Measurements from ENCODE around the gene IFNA5. TPM values are rescaled to one million over a fixed set of nuclear protein-coding genes. Genes with fewer than 3 reads are reported as not detected.

The IFNA5 gene
- polyA plus RNA-seq, 3 donors, result not detected

- H2AFZ ChIP-seq (ENCODE audit: insufficient read depth, low read depth, low read length, poor library complexity, severe bottlenecking), result no peak overlapping the region
- WGBS (ENCODE audit: insufficient coverage), result 26% methylated on average over 3 of the region's 8 CpGs
Observed at GRCh38 chr9:21316032-21316842, 11.1 kb upstream of the IFNA5 start.

DNA sequence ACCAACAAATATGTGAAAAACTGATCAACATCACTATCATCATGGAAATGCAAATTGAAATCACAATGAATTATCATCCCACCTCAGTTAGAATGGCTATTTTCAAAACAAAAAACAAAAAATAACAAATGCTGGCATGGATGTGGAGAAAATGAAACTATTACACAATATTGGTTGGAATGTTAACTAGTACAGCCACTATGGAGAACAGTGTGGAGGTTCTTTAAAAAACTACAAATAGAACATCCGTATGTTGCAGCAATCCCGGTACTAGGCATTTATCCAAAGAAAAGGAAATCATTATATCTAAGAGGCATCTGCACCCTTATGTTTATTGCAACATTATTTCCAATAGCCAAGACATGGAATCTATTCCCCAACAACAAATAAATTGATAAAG, 9.0 kb upstream of the IFNA5 start:
- DNase-seq, result no peak
- no peaks in the 10 kb centered on the region for H4K20me1 ChIP-seq (ENCODE audit: insufficient read depth, low read length)
- no CpG with 5 or more reads among the region's 2 CpGs for WGBS (ENCODE audit: insufficient coverage)
- no peaks in the 10 kb centered on the region for H3K4me1 ChIP-seq (ENCODE audit: control insufficient read depth in 1 of 2, insufficient read depth in 2 of 2, low read length in 2 of 2)
- peaks cover 0 to 7% of the 10 kb centered on the region in 2 donors for H3K27me3 ChIP-seq (ENCODE audit: control insufficient read depth in 2 of 2, insufficient read depth in 2 of 2, low read length in 2 of 2)
- intact Hi-C loops (cut with micrococcal nuclease), result no loop called here
- H3K9me3 ChIP-seq (replicated peaks in 1 of 2; ENCODE audit: control insufficient read depth in 1 of 2, insufficient read depth in 1 of 2, low read length in 2 of 2), result no peaks in the 10 kb centered on the region
- H3K9ac ChIP-seq (ENCODE audit: insufficient read depth, low read length, poor library complexity, severe bottlenecking), result no peak overlapping the region
- H3K79me2 ChIP-seq (ENCODE audit: insufficient read depth, low read length), result no peaks in the 10 kb centered on the region
- Mint-ChIP-seq H3K27ac (no peak overlapping the region), H3K9me3 (peaks cover 0 to 5% (median 3%) of the 10 kb centered on the region in 7 donors), H3K36me3 (no peaks in the 10 kb centered on the region), H3K27me3 (ENCODE audit: low read depth in 3 of 3) (peaks cover 10 to 17% (median 12%) of the 10 kb centered on the region in 3 donors), H3K4me1 (peaks cover 2% of the 10 kb centered on the region), H3K4me3 (no peak overlapping the region)
- H2AFZ ChIP-seq (ENCODE audit: insufficient read depth, low read depth, low read length, poor library complexity, severe bottlenecking), result no peak overlapping the region
- no peak overlapping the region for H3K4me3 ChIP-seq (replicated peaks in 1 of 3; ENCODE audit: low read depth in 2 of 3, low read length in 3 of 3)
- no peak overlapping the region for H3K27ac ChIP-seq (ENCODE audit: low read depth in 1 of 2, low read length in 2 of 2)
- H3K4me2 ChIP-seq (replicated peaks; ENCODE audit: extremely low read depth, low read length, poor library complexity, severe bottlenecking), result no peak overlapping the region
- no peak for TF ChIP-seq CTCF (IDR thresholded peaks at IDR 0.05)
- no peaks in the 10 kb centered on the region for H3K36me3 ChIP-seq (replicated peaks in 1 of 2; ENCODE audit: control insufficient read depth in 1 of 2, insufficient read depth in 2 of 2, low read length in 2 of 2)

More at GRCh38 chr9:21316032-21316842, 11.1 kb upstream of the IFNA5 start:
- Histone ChIP-seq H4K20me1 (ENCODE audit: insufficient read depth, low read length) (no peaks in the 10 kb centered on the region), H3K4me1 (ENCODE audit: control insufficient read depth in 1 of 2, insufficient read depth in 2 of 2, low read length in 2 of 2) (no peaks in the 10 kb centered on the region), H3K9ac (ENCODE audit: insufficient read depth, low read length, poor library complexity, severe bottlenecking) (no peak overlapping the region), H3K27me3 (ENCODE audit: control insufficient read depth in 2 of 2, insufficient read depth in 2 of 2, low read length in 2 of 2) (peaks cover 0 to 7% of the 10 kb centered on the region in 2 donors), H3K27ac (ENCODE audit: low read depth in 1 of 2, low read length in 2 of 2) (no peak overlapping the region), H3K9me3 (replicated peaks in 1 of 2; ENCODE audit: control insufficient read depth in 1 of 2, insufficient read depth in 1 of 2, low read length in 2 of 2) (no peaks in the 10 kb centered on the region), H3K79me2 (ENCODE audit: insufficient read depth, low read length) (no peaks in the 10 kb centered on the region), H3K4me3 (replicated peaks in 1 of 3; ENCODE audit: low read depth in 2 of 3, low read length in 3 of 3) (no peak overlapping the region), H3K36me3 (replicated peaks in 1 of 2; ENCODE audit: control insufficient read depth in 1 of 2, insufficient read depth in 2 of 2, low read length in 2 of 2) (peaks cover 0 to 8% of the 10 kb centered on the region in 2 donors), H3K4me2 (replicated peaks; ENCODE audit: extremely low read depth, low read length, poor library complexity, severe bottlenecking) (no peak overlapping the region)
- Mint-ChIP-seq H3K27me3 (ENCODE audit: low read depth in 3 of 3) (peaks cover 5 to 17% (median 8%) of the 10 kb centered on the region in 3 donors), H3K4me1 (peaks cover 5% of the 10 kb centered on the region), H3K9me3 (peaks cover 0 to 4% (median 3%) of the 10 kb centered on the region in 7 donors), H3K36me3 (peaks cover 2 to 8% of the 10 kb centered on the region in 2 donors), H3K4me3 (no peak overlapping the region), H3K27ac (no peak overlapping the region)
- TF ChIP-seq CTCF (IDR thresholded peaks at IDR 0.05), result no peak
- intact Hi-C loops (cut with micrococcal nuclease), result no loop called here
- no peak for DNase-seq

Data from CD14-positive monocyte (primary cell).